Activated naive CD8-positive, alpha-beta T cell (primary cell): ENCODE data around the gene TUBGCP2.

Experiments used
- H3K27ac Mint-ChIP-seq: one replicate; pipeline ENCODE4 v1.8.0; 2021; ENCODE audit warnings: mixed read lengths
- H3K27me3 Mint-ChIP-seq: one replicate; pipeline ENCODE4 v1.8.0; 2021; ENCODE audit warnings: mixed read lengths
- H3K36me3 Mint-ChIP-seq: one replicate; pipeline ENCODE4 v1.8.0; 2021; ENCODE audit warnings: mixed read lengths
- H3K4me1 Mint-ChIP-seq: one replicate; pipeline ENCODE4 v1.8.0; 2021; ENCODE audit warnings: low read depth, mixed read lengths
- H3K4me3 Mint-ChIP-seq: one replicate; pipeline ENCODE4 v1.8.0; 2021; ENCODE audit warnings: mild to moderate bottlenecking, mixed read lengths
- H3K9me3 Mint-ChIP-seq: one replicate; pipeline ENCODE4 v1.8.0; 2021; ENCODE audit warnings: low read depth, mixed read lengths

TUBGCP2 gene

GRCh38 chr10:133251388-133252222, 57.1 kb downstream of the TUBGCP2 start:
- no peaks in the 10 kb centered on the region for H3K36me3 Mint-ChIP-seq
- no peaks in the 10 kb centered on the region for H3K9me3 Mint-ChIP-seq
- no peaks in the 10 kb centered on the region for H3K27me3 Mint-ChIP-seq
- no peak overlapping the region for H3K4me3 Mint-ChIP-seq
- H3K27ac Mint-ChIP-seq = no peak overlapping the region
- no peaks in the 10 kb centered on the region for H3K4me1 Mint-ChIP-seq

GRCh38 chr10:133249975-133250754, 58.5 kb downstream of the TUBGCP2 start:
- no peaks in the 10 kb centered on the region for H3K27me3 Mint-ChIP-seq
- H3K27ac Mint-ChIP-seq = no peak overlapping the region
- H3K4me3 Mint-ChIP-seq = no peak overlapping the region
- no peaks in the 10 kb centered on the region for H3K9me3 Mint-ChIP-seq
- H3K4me1 Mint-ChIP-seq = no peaks in the 10 kb centered on the region
- no peaks in the 10 kb centered on the region for H3K36me3 Mint-ChIP-seq

DNA sequence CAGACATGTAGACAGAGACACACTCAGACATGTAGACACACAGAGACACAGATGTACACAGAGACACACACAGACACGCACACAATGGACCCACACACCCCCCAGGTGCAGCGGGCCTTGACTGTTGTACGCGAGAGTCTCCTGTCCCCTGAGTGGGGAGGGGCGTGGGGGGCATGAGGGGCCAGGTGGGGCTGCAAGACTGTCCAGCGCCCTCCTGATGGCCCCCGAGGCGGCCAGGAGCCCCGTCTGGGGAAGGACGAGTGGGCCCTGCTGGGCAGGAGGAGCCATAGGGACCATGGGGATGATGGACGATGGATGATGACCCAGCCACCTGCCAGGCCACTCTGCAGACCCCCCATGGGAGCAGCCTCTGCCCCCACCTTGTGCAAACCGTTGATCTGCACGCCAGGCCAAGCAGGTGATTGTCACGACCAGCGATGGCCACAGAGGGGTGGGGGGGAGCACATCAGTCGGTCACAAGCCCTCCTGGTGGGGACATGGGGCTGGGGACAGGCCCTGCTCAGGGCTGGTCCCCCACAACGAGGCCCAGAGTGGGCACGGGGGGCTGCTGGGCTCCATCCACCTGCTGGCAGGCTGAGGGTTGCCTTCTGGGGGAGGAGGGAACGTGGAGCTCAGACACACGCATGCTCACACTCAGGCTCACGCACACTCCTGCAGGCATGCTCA, 59.4 kb downstream of the TUBGCP2 start:
- H3K27ac Mint-ChIP-seq = no peak overlapping the region
- no peaks in the 10 kb centered on the region for H3K9me3 Mint-ChIP-seq
- no peaks in the 10 kb centered on the region for H3K27me3 Mint-ChIP-seq
- H3K4me3 Mint-ChIP-seq = no peak overlapping the region
- no peaks in the 10 kb centered on the region for H3K36me3 Mint-ChIP-seq
- H3K4me1 Mint-ChIP-seq = no peaks in the 10 kb centered on the region

GRCh38 chr10:133248334-133248715, 60.3 kb downstream of the TUBGCP2 start:
- H3K4me1 Mint-ChIP-seq = no peaks in the 10 kb centered on the region
- no peak overlapping the region for H3K4me3 Mint-ChIP-seq
- H3K27me3 Mint-ChIP-seq = no peaks in the 10 kb centered on the region
- no peaks in the 10 kb centered on the region for H3K36me3 Mint-ChIP-seq
- no peak overlapping the region for H3K27ac Mint-ChIP-seq
- H3K9me3 Mint-ChIP-seq = no peaks in the 10 kb centered on the region

DNA sequence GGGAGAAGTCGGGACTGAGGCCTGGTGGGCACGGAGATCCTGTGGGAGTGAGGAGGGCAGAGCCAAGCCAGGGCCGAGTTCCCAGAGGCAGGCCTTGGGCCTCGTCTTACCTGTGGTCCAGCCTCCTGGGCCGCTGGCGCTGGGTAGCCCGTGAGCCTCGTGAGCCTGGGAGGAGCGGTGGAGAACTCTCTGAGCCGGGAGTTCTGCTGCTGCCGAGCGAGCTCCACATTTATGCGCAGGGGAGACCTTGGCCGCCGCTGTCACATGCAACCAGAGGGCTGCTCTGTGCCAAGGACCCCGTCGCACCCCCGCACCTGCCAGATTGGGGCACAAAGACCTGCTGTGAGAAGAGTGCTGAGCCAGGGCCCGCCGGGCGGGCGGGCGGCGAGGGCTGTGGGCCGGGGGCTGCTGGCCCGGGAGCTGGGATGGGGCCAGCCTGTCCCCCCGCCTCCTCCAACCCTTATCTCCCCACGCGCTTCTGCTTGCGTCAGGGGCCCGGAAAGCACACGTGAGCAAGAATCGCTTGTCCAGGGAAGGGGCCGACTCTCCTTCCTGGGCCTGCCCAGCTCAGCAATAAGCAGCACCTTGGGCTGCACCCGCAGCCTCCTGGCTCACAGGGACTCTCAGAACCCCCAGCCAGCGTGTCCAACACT, 60.9 kb downstream of the TUBGCP2 start:
- Mint-ChIP-seq H3K27ac (no peak overlapping the region), H3K9me3 (no peaks in the 10 kb centered on the region), H3K27me3 (peaks cover 3% of the 10 kb centered on the region), H3K4me3 (no peak overlapping the region), H3K4me1 (no peaks in the 10 kb centered on the region), H3K36me3 (no peaks in the 10 kb centered on the region)

DNA sequence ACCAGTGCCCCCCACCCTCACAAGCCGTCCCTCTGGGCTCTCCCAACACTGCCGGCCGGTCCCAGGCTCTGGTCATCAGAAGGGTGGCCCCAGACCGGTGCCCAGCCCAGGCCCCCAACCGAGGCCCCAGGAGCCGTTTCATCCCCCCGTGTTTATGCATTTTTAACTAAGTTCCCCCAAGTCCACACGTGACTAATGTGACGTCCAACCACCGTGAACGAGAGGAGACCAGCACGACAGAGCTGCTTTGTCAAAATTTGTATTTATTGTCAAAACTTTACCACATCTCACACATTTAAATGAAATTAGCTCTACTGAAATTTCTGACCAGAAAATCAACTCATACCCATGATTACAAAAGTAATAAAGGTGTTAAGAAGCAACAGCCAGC, 62.4 kb downstream of the TUBGCP2 start:
- H3K27me3 Mint-ChIP-seq = peaks cover 5% of the 10 kb centered on the region
- H3K4me1 Mint-ChIP-seq = peaks cover 9% of the 10 kb centered on the region
- H3K9me3 Mint-ChIP-seq = no peaks in the 10 kb centered on the region
- H3K36me3 Mint-ChIP-seq = no peaks in the 10 kb centered on the region
- no peak overlapping the region for H3K27ac Mint-ChIP-seq
- no peak overlapping the region for H3K4me3 Mint-ChIP-seq

GRCh38 chr10:133245439-133246235, 63.0 kb downstream of the TUBGCP2 start:
- no peak overlapping the region for H3K27ac Mint-ChIP-seq
- no peaks in the 10 kb centered on the region for H3K9me3 Mint-ChIP-seq
- H3K4me1 Mint-ChIP-seq = peaks cover 14% of the 10 kb centered on the region
- H3K27me3 Mint-ChIP-seq = peaks cover 9% of the 10 kb centered on the region
- no peak overlapping the region for H3K4me3 Mint-ChIP-seq
- no peaks in the 10 kb centered on the region for H3K36me3 Mint-ChIP-seq

GRCh38 chr10:133243593-133243992, 65.1 kb downstream of the TUBGCP2 start:
- H3K4me3 Mint-ChIP-seq = no peak overlapping the region
- H3K27me3 Mint-ChIP-seq = peaks cover 16% of the 10 kb centered on the region
- H3K4me1 Mint-ChIP-seq = peaks cover 14% of the 10 kb centered on the region
- no peaks in the 10 kb centered on the region for H3K36me3 Mint-ChIP-seq
- H3K9me3 Mint-ChIP-seq = no peaks in the 10 kb centered on the region
- H3K27ac Mint-ChIP-seq = no peak overlapping the region

DNA sequence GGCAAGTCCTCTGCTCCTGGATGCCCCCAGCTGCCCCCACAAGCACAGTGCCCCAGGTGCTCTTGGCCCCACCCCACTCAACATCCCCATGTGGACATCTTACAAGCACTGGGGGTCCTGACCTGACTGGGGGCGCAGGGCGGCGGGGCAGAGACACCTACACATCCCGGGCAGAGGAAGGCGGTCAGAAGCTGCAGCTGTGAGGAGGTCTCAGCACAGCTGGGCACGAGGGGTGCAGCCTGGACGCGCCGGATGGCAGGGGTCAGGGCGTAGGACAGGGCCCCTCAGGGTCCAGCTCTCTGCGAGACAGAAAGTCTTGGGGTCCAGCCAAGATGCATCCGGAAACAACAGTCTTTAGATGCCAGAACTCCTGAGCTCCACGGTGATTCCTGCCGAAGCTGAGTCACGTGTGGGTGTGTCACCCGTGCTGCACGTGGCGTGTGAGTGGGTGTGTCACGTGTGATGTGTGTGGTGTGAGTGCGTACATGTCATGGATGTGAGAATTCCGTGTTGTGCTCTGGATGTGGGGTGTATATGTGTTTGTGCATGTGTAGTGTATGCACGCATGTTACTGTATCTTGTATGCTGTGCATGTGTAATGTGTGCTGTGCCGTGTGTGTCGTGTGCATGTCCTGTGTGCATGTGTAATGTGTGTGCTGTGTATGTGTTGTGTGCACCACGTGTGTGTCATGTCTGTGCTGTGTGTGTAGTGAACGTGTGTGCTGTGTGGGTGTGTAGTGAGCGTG, 65.9 kb downstream of the TUBGCP2 start:
- no peak overlapping the region for H3K27ac Mint-ChIP-seq
- no peak overlapping the region for H3K4me3 Mint-ChIP-seq
- H3K4me1 Mint-ChIP-seq = peaks cover 14% of the 10 kb centered on the region
- peaks cover 18% of the 10 kb centered on the region for H3K27me3 Mint-ChIP-seq
- H3K9me3 Mint-ChIP-seq = no peaks in the 10 kb centered on the region
- H3K36me3 Mint-ChIP-seq = no peaks in the 10 kb centered on the region

- Mint-ChIP-seq H3K27ac (no peak overlapping the region), H3K27me3 (peaks cover 18% of the 10 kb centered on the region), H3K36me3 (no peaks in the 10 kb centered on the region), H3K9me3 (no peaks in the 10 kb centered on the region), H3K4me3 (peak overlapping the region; percentile 75), H3K4me1 (peaks cover 14% of the 10 kb centered on the region)
Observed at GRCh38 chr10:133241501-133242205, 67.0 kb downstream of the TUBGCP2 start.

- no peaks in the 10 kb centered on the region for H3K9me3 Mint-ChIP-seq
- H3K4me1 Mint-ChIP-seq = peaks cover 17% of the 10 kb centered on the region
- H3K36me3 Mint-ChIP-seq = no peaks in the 10 kb centered on the region
- no peak overlapping the region for H3K27ac Mint-ChIP-seq
- no peak overlapping the region for H3K4me3 Mint-ChIP-seq
- H3K27me3 Mint-ChIP-seq = peaks cover 18% of the 10 kb centered on the region
Observed at GRCh38 chr10:133239990-133240389, 68.7 kb downstream of the TUBGCP2 start.

GRCh38 chr10:133238466-133238804, 70.2 kb downstream of the TUBGCP2 start:
- H3K27me3 Mint-ChIP-seq = peaks cover 22% of the 10 kb centered on the region

More at GRCh38 chr10:133238466-133238804, 70.2 kb downstream of the TUBGCP2 start:
- Mint-ChIP-seq H3K9me3 (no peaks in the 10 kb centered on the region), H3K36me3 (no peaks in the 10 kb centered on the region), H3K27ac (no peak overlapping the region), H3K4me1 (peaks cover 19% of the 10 kb centered on the region), H3K4me3 (peak overlapping the region; percentile 17)
